ENCODE data around the gene ARAP2.

ARAP2 gene

DNA sequence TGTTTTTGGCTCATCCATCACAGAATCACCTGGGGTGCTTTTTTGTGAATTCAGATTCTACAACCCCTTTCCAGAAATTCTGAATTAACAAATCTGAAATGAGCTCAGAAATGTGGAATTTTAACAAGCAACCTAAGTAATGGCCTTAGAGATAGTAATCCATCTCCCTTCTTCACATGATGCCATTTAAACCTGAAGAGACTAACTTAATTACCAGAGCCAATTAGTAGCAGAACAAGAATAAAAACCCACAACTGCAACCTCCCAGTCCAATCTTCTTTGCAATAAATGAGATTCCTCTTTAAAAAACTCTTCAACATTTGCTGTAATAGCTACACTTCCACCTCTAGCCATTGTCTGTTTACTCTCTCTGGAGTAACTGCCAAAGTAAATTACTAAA, 69.7 kb downstream of the ARAP2 start:
- TF ChIP-seq, protein P1, sequence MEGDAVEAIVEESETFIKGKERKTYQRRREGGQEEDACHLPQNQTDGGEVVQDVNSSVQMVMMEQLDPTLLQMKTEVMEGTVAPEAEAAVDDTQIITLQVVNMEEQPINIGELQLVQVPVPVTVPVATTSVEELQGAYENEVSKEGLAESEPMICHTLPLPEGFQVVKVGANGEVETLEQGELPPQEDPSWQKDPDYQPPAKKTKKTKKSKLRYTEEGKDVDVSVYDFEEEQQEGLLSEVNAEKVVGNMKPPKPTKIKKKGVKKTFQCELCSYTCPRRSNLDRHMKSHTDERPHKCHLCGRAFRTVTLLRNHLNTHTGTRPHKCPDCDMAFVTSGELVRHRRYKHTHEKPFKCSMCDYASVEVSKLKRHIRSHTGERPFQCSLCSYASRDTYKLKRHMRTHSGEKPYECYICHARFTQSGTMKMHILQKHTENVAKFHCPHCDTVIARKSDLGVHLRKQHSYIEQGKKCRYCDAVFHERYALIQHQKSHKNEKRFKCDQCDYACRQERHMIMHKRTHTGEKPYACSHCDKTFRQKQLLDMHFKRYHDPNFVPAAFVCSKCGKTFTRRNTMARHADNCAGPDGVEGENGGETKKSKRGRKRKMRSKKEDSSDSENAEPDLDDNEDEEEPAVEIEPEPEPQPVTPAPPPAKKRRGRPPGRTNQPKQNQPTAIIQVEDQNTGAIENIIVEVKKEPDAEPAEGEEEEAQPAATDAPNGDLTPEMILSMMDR (IDR thresholded peaks at IDR 0.05; ENCODE audit: insufficient read depth, low read depth, low read length, missing control alignments) = no peak
- no peak for DNase-seq (ENCODE audit: low read depth)
- H3K4me3 ChIP-seq (ENCODE audit: low read depth, low read length) = no peak overlapping the region

DNA sequence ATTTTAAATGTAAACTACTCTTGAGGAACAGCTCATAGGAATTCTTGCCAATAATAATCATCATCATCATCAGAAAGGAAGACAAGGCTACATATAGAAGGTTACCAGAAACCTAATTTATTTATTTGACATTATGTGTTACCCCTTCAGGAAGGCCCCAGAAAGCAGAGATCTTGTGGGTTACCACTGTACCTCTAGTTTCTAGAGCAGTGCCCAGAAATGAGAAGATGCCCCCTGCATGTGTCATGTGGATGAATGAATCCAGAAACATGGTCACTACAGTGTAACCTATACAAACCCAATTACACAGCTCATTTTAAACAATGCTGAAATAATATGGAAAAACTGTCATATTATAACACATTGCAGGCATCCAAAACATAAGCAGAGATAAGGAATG, 70.4 kb downstream of the ARAP2 start:
- H3K4me3 ChIP-seq (ENCODE audit: low read depth, low read length) = no peak overlapping the region
- no peak for DNase-seq (ENCODE audit: low read depth)
- TF ChIP-seq, protein P1 (IDR thresholded peaks at IDR 0.05; ENCODE audit: insufficient read depth, low read depth, low read length, missing control alignments) = no peak

DNA sequence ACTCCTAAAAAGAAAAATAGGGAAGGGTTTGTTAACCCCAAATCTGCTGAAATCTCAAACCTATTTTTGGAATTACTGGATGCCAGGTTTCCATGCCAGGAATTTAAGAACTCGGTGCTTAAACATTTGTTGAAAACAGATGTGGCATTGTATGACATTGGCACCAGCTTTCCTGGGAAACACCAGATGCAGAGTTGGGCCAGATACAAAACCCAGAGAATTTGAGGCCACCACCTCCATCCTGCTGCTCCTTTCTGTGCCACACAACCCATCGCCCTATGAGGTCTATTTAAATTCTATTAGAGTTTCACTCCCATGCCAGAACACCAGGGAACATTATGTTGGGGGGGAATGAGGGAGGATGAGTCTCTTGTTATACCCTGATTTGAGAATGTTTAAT, 71.7 kb downstream of the ARAP2 start:
- H3K4me3 ChIP-seq (ENCODE audit: low read depth, low read length) = no peak overlapping the region
- no peak for DNase-seq (ENCODE audit: low read depth)
- TF ChIP-seq, protein P1 (IDR thresholded peaks at IDR 0.05; ENCODE audit: insufficient read depth, low read depth, low read length, missing control alignments) = no peak

DNA sequence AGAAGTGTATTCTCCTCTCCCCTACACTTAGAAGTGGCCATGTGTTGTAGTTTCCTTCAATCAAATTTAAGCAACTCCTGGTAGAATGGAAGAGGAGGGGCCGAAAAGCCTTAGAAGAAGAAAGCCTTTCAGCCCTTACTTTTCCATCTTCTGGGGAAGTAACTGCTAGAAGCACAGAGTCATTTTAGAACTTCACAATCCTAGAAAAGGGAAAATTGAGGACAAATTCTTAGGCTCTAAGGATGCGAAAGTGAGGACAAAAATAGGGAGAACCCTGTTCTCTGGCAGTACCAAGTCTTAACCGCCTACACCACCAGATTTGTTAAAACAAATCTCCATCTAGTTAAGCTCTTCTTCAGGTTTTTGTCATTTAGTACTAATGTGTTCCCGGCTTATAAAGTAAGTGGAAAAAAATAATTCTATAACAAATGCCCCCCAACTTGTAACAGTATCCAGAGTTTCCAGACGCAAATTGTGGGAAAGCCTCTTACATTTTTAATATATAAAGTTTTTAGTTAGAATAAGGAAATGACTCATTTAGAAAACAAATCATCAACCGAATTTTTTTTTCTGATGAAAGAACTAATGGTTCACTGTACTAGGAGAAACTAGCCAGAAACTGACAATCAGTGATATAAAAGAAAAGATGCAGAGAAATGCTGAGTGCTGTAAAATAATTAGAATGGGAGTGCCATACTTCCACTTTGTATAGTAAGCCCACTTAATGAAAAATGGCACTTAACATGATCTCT, 76.0 kb downstream of the ARAP2 start:
- TF ChIP-seq, protein P1 (IDR thresholded peaks at IDR 0.05; ENCODE audit: insufficient read depth, low read depth, low read length, missing control alignments) = no peak
- H3K4me3 ChIP-seq (ENCODE audit: low read depth, low read length) = no peak overlapping the region
- DNase-seq (ENCODE audit: low read depth) = no peak

DNA sequence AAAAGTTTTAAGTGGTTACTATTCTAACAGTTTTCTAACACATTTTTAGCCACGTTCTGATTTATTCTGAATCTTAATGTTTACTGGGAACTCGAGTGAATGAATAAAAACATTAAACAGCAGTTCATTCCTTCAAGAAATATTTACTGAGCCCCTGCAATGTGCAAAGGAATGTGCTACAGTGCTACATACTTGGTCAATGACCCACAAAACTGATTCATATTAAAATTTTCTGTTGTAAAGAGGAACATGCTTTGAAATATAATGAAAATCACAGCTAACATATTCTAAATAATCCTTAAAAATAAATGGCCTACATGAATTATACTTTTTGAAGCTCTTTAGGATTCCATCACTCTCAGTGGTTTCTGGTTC, 78.7 kb downstream of the ARAP2 start:
- H3K4me3 ChIP-seq (ENCODE audit: low read depth, low read length) = no peak overlapping the region
- no peak for DNase-seq (ENCODE audit: low read depth)
- TF ChIP-seq, protein P1 (IDR thresholded peaks at IDR 0.05; ENCODE audit: insufficient read depth, low read depth, low read length, missing control alignments) = no peak

DNA sequence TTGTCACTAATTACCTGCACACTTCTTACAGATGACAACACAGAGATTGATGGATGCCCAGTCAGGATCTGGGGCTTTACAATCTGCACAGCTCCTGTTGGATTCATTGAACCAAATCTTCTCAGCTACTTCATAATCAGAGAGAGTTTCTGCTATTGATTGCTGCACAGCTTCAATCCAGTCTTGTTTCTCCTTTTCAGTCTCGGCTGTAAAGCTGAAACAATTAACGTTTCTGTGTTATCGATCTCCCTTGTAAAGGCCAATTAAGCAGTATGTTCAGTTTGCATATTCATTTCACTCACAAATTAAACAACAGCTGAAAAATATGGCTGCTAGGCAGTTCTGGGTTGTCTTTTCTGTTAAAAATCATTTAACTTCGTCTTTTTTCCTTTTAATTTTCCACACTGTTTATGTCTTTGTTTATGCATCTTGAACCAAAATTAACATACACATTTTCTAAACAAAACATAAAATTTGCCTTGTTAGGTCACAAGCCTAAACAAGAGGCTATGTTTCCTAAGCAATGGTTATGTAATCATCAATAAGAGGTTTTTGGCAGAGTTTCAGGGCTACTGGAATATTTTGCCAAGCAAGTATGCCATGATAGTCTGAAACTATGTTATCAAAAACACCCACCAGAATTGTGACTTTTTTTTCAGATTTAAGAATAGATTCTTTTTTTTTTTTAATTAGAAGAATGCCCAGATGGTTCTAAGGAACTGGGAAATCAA, 79.2 kb downstream of the ARAP2 start:
- TF ChIP-seq, protein P1 (IDR thresholded peaks at IDR 0.05; ENCODE audit: insufficient read depth, low read depth, low read length, missing control alignments) = no peak
- H3K4me3 ChIP-seq (ENCODE audit: low read depth, low read length) = no peak overlapping the region
- DNase-seq (ENCODE audit: low read depth) = no peak

Data from GM12865 (cell line).